Right lung (tissue), 5 donors: ENCODE data around the gene RAB8A. TPM values are rescaled to one million over a fixed set of nuclear protein-coding genes. Genes with fewer than 3 reads are reported as not detected.
"Not testable (repeated sequence)": the region's sequence is repeated elsewhere in the genome, so short reads cannot be mapped to it uniquely, and the experiment has no call there.

Source experiments
- DNase-seq, 2 donors: peaks; one replicate each; pipeline ENCODE4 v3.0.0-alpha.2; 2013
- polyA plus RNA-seq, 5 donors: library from polyadenylated mRNA; unstranded; fragments of 120-200 nt; gene quantifications; one replicate each; pipeline versions ENCODE4 v1.2.1 to v1.2.3, GENCODE V29; 2013; ENCODE audit warnings: inconsistent platforms in 1 of 5, low replicate concordance in 1 of 5; ENCODE audit not compliant: insufficient read length in 5 of 5, insufficient read depth in 1 of 5

RAB8A gene
- polyA plus RNA-seq, 5 donors: 63.1 to 101 (median 72.9) TPM

GRCh38 chr19:16168465-16169081 is 56.9 kb downstream of the RAB8A start:
- no peak for DNase-seq

GRCh38 chr19:16170134-16170533 is 58.4 kb downstream of the RAB8A start:
- DNase-seq: no peak

GRCh38 chr19:16175954-16176353 is 64.3 kb downstream of the RAB8A start:
- DNase-seq: no peak

- not testable (repeated sequence) for DNase-seq
Measured at GRCh38 chr19:16178866-16179265, 67.2 kb downstream of the RAB8A start.

GRCh38 chr19:16180611-16181010 is 68.9 kb downstream of the RAB8A start:
- no peak for DNase-seq

Other genes starting within 250 kb of the RAB8A start
- not detected for gene CYP4F2, start 213.8 kb upstream of the RAB8A start, polyA plus RNA-seq
- gene CYP4F11, start 177.4 kb upstream of the RAB8A start, polyA plus RNA-seq: not detected
- not detected for gene OR10H4, start 162.9 kb upstream of the RAB8A start, polyA plus RNA-seq
- gene TPM4, start 35.4 kb upstream of the RAB8A start, polyA plus RNA-seq: 100 to 1,000 TPM; 547 to 685 (median 592) TPM
- gene HSH2D, start 31.8 kb downstream of the RAB8A start, polyA plus RNA-seq: 1 to 10 TPM; 1.2 to 2.4 (median 2.2) TPM
- gene CIB3, start 61.6 kb downstream of the RAB8A start, polyA plus RNA-seq: not detected
- gene FAM32A, start 73.5 kb downstream of the RAB8A start, polyA plus RNA-seq: 100 to 1,000 TPM in 4 of 5 donors, 10 to 100 TPM in 1; 97.1 to 118 (median 108) TPM
- gene AP1M1, start 86.0 kb downstream of the RAB8A start, polyA plus RNA-seq: 10 to 100 TPM; 42.7 to 62.5 (median 45.7) TPM
- 10 to 100 TPM; 15.3 to 47.8 (median 31.4) TPM for gene KLF2, start 212.9 kb downstream of the RAB8A start, polyA plus RNA-seq